Skeletal muscle tissue (tissue), 4 donors: ENCODE measurements around the gene KRTAP5-5. TPM values are rescaled to one million over a fixed set of nuclear protein-coding genes. Genes with fewer than 3 reads are reported as not detected.
"Not testable (repeated sequence)": the region's sequence is repeated elsewhere in the genome, so short reads cannot be mapped to it uniquely, and the experiment has no call there.

ENCODE experiments used
- H3K27ac ChIP-seq: one replicate; pipeline ENCODE4 v1.7.0; 2013; ENCODE audit warnings: mild to moderate bottlenecking, low read depth, low read length, inconsistent platforms
- H3K27me3 ChIP-seq, 3 donors: one replicate each; pipeline ENCODE4 v1.7.0; 2013; ENCODE audit warnings: low read length in 3 of 3; ENCODE audit not compliant: control insufficient read depth in 3 of 3, insufficient read depth in 3 of 3
- H3K36me3 ChIP-seq, 3 donors: one replicate each; pipeline ENCODE4 v1.7.0; 2013; ENCODE audit warnings: low read length in 3 of 3; ENCODE audit not compliant: control insufficient read depth in 3 of 3, insufficient read depth in 3 of 3
- H3K4me1 ChIP-seq, 3 donors: one replicate each; pipeline ENCODE4 v1.7.0; 2013; ENCODE audit warnings: low read length in 3 of 3, mild to moderate bottlenecking in 3 of 3; ENCODE audit not compliant: control insufficient read depth in 3 of 3, insufficient read depth in 3 of 3
- H3K4me3 ChIP-seq, 3 donors: one replicate each; pipeline ENCODE4 v1.7.0; 2013; ENCODE audit warnings: low read length in 3 of 3
- H3K9ac ChIP-seq, 3 donors: one replicate each; pipeline ENCODE4 v1.7.0; 2013; ENCODE audit warnings: low read length in 3 of 3, mild to moderate bottlenecking in 3 of 3, moderate library complexity in 2 of 3, low read depth in 1 of 3
- H3K9me3 ChIP-seq, 3 donors: one replicate each; pipeline ENCODE4 v1.7.0; 2013; ENCODE audit warnings: low read length in 3 of 3; ENCODE audit not compliant: control insufficient read depth in 3 of 3
- total RNA-seq: library from RNA; depleted of rRNA; stranded (reverse); fragments of >200 nt; gene quantifications from one replicate; pipeline ENCODE4 v1.2.3, GENCODE V29; 2014
- donor health status: Osteomylitis.

KRTAP5-5 gene
- total RNA-seq, 1 donor from 2014 or later, result not detected

- peaks cover 4 to 14% (median 10%) of the 10 kb centered on the region in 3 donors for H3K27me3 ChIP-seq
- not testable (repeated sequence) for H3K4me1 ChIP-seq, H3K36me3 ChIP-seq, H3K4me3 ChIP-seq, H3K9ac ChIP-seq, H3K27ac ChIP-seq, H3K9me3 ChIP-seq
Measured at GRCh38 chr11:1596576-1597121, 32.9 kb upstream of the KRTAP5-5 start.

DNA sequence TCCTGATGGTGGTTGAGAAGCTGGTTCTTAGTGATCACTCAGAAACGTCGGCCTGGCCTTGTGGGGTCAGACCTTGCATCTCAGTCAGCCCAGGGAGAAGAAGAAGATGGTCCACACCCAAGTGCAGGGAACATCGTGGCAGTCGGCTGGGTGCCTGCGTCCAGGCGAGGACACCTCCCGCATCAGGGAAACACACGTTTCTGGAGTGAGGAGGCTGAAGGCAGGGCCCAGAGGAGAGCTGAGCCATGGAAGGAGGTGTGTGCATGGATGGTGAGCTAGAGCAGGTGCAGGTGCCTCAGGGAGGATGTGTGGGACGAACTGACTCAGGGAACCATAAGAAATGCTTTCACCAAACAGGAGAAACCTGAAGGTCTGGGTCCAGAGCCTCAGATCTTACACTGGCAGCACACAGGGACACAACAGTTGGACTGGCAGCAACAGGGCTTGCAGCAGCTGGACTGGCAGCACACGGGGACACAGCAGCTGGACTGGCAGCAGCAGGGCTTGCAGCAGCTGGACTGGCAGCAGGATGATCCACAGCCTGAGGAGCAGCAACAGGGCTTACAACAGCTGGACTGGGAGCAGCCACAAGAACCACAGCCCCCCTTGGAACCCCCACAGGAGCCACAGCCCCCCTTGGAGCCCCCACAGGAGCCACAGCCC, 32.1 kb upstream of the KRTAP5-5 start:
- Histone ChIP-seq H3K4me3 (no peak overlapping the region), H3K36me3 (no peaks in the 10 kb centered on the region), H3K9ac (no peak overlapping the region), H3K4me1 (peaks cover 0 to 5% (median 0%) of the 10 kb centered on the region in 3 donors), H3K9me3 (no peaks in the 10 kb centered on the region), H3K27ac (no peak overlapping the region), H3K27me3 (peaks cover 9 to 14% (median 10%) of the 10 kb centered on the region in 3 donors)

DNA sequence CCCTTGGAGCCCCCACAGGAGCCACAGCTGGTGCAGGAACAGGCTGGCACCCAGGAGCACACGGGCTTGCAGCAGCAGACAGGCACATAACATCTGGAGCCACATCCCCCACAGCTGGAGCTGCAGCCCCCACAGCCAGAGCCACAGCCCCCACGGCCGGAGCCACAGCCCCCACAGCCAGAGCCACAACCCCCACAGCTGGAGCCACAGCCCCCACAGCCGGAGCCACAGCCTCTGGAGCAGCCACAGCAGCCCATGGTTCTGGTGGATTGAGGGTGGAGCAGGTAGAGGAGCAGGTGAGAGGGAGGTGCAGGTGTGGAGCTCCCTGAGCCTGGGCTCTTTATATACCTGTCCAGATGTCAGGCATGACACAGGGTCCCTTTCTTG, 31.6 kb upstream of the KRTAP5-5 start, which contains the start of gene KRTAP5-2:
KRTAP5-2 (minus strand) TSS at position 301 of the 387 bp plus-strand sequence; CDS start at position 257, 44 bp downstream.
- no peak within 1 kb of the TSS for H3K27ac ChIP-seq
- H3K27me3 ChIP-seq, result peaks cover 10 to 15% (median 10%) of the 10 kb centered on the region in 3 donors
- peaks cover 0 to 5% (median 0%) of the 10 kb centered on the region in 3 donors for H3K4me1 ChIP-seq
- no peaks in the 10 kb centered on the region for H3K9me3 ChIP-seq
- no peak within 1 kb of the TSS for H3K4me3 ChIP-seq
- no peaks in the 10 kb centered on the region for H3K36me3 ChIP-seq
- H3K9ac ChIP-seq, result no peak within 1 kb of the TSS

- not testable (repeated sequence) for H3K4me3 ChIP-seq, H3K4me1 ChIP-seq, H3K36me3 ChIP-seq, H3K9ac ChIP-seq, H3K27ac ChIP-seq, H3K9me3 ChIP-seq
- peaks cover 10 to 19% (median 12%) of the 10 kb centered on the region in 3 donors for H3K27me3 ChIP-seq
Measured at GRCh38 chr11:1598406-1598805, 31.2 kb upstream of the KRTAP5-5 start.

DNA sequence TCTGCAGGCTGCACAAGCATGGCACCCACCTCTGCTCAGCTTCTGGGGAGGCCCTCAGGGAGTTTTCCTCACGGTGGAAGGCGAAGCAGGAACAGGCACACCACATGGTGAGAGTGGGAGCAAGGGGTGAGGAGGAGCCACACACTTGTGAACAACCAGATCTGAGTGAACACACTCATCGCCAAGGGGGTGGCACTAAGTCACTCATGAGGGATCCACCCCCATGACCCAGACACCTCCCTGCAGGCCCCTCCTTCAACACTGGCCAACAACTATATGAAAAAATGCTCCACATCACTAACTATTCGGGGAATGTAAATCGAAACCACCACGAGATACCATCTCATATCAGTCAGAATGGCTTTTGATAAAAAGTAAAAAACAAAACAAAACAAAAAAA, 30.8 kb upstream of the KRTAP5-5 start:
- Histone ChIP-seq H3K27me3 (peaks cover 8 to 19% (median 10%) of the 10 kb centered on the region in 3 donors), H3K4me1 (peaks cover 0 to 5% (median 0%) of the 10 kb centered on the region in 3 donors), H3K9me3 (no peaks in the 10 kb centered on the region), H3K4me3 (no peak overlapping the region), H3K27ac (no peak overlapping the region), H3K9ac (no peak overlapping the region), H3K36me3 (no peaks in the 10 kb centered on the region)

DNA sequence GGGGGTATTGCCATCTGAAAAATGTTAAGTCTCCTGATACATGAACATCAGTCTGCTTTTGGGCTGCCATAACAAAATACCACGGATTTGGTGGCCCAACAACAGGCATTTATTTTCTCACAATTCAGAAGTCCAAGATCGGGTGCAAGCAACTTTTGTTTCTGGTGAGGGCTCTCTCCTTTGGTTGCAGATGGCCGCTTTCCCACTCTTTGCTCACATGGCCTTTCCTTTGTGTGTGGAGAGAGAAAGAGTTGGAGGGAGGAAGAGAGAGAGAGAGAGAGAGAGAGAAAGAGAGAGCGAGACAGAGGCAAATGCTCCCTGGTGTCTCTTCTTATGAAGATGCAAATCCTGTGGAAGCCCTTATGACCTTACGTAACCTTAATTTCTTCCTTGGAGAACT, 28.9 kb upstream of the KRTAP5-5 start:
- Histone ChIP-seq H3K27ac (no peak overlapping the region), H3K4me3 (no peak overlapping the region), H3K36me3 (no peaks in the 10 kb centered on the region), H3K27me3 (peaks cover 18 to 32% (median 19%) of the 10 kb centered on the region in 3 donors), H3K4me1 (peaks cover 0 to 5% (median 0%) of the 10 kb centered on the region in 3 donors), H3K9ac (no peak overlapping the region), H3K9me3 (no peaks in the 10 kb centered on the region)

DNA sequence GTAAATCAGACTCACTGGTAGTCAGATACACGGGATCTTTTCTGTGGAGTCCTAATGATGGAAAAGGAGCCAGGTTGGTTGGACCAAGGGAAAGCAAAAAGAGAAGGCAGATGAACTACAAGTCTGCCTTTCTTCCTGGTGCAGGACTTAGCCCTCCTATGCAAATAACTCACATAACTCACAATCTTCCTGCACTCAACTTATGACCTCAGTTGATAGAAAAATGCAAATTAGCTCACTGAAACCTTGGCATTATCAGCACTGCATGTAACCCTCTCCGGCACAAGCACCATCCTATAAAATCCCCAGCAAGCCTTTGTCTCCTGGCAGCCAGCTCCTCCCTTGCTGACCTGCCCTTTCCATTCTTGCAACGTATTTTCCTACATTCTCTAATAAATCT, 27.9 kb upstream of the KRTAP5-5 start:
- H3K4me3 ChIP-seq, H3K4me1 ChIP-seq, H3K27ac ChIP-seq, H3K36me3 ChIP-seq, H3K9ac ChIP-seq, H3K9me3 ChIP-seq: not testable (repeated sequence)
- H3K27me3 ChIP-seq, result peaks cover 20 to 35% (median 23%) of the 10 kb centered on the region in 3 donors

- H3K27ac ChIP-seq, result no peak overlapping the region
- H3K4me1 ChIP-seq, result no peaks in the 10 kb centered on the region
- H3K36me3 ChIP-seq, result no peaks in the 10 kb centered on the region
- H3K27me3 ChIP-seq, result peaks cover 21 to 39% (median 24%) of the 10 kb centered on the region in 3 donors
- H3K4me3 ChIP-seq, result no peak overlapping the region
- no peaks in the 10 kb centered on the region for H3K9me3 ChIP-seq
- H3K9ac ChIP-seq, result no peak overlapping the region
Measured at GRCh38 chr11:1603629-1604028, 25.9 kb upstream of the KRTAP5-5 start.

DNA sequence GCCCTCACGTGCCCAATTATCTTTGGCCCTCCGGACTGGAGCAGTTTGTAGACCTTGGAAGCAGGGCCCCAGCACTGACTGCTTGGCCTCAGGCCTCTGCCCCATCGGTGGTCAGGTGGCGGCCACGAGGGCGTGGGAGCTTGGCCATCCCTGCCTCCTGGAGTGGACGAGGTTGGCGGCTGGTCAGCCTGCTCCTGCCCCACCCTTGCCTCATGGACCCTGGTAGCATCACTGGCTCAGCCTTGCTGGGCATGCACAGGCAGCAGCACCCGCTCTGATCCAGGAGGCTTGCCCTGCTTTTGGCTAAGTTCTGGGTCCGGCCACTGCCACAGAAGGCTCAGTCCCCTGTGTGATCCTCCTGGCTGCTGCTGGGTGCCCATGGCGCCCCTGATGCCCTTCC, 25.4 kb upstream of the KRTAP5-5 start:
- peaks cover 21 to 39% (median 24%) of the 10 kb centered on the region in 3 donors for H3K27me3 ChIP-seq
- no peak overlapping the region for H3K4me3 ChIP-seq
- no peaks in the 10 kb centered on the region for H3K36me3 ChIP-seq
- no peak overlapping the region for H3K27ac ChIP-seq
- no peaks in the 10 kb centered on the region for H3K4me1 ChIP-seq
- H3K9me3 ChIP-seq, result no peaks in the 10 kb centered on the region
- no peak overlapping the region for H3K9ac ChIP-seq

- H3K4me3 ChIP-seq, result no peak overlapping the region
- H3K9me3 ChIP-seq, result no peaks in the 10 kb centered on the region
- peaks cover 21 to 39% (median 24%) of the 10 kb centered on the region in 3 donors for H3K27me3 ChIP-seq
- H3K27ac ChIP-seq, result no peak overlapping the region
- no peaks in the 10 kb centered on the region for H3K36me3 ChIP-seq
- H3K4me1 ChIP-seq, result no peaks in the 10 kb centered on the region
- no peak overlapping the region for H3K9ac ChIP-seq
Measured at GRCh38 chr11:1604711-1605110, 24.9 kb upstream of the KRTAP5-5 start.
